Vagina (tissue), 2 donors: ENCODE measurements around the gene ZNF638.
"Not testable (repeated sequence)": the region's sequence is repeated elsewhere in the genome, so short reads cannot be mapped to it uniquely, and the experiment has no call there.

Source experiments
- CTCF ChIP-seq, 3 experiments: fragments of 450-650 bp in 2 of 3; fragments of 200-600 bp in 1 of 3; sonication (generic) in 1 of 3; IDR thresholded peaks; one replicate each; pipeline ENCODE4 v1.5.1; 2017 to 2019; ENCODE audit warnings: antibody characterized with exemption in 3 of 3, mild to moderate bottlenecking in 2 of 3, moderate library complexity in 2 of 3
- POLR2A ChIP-seq, 2 donors: fragments of 450-650 bp; IDR thresholded peaks; one replicate each; pipeline ENCODE4 v1.6.1; 2017; ENCODE audit warnings: antibody characterized with exemption in 2 of 2, mild to moderate bottlenecking in 2 of 2, moderate library complexity in 2 of 2
- POLR2AphosphoS5 ChIP-seq, 2 donors: sonication (generic); formaldehyde crosslinking; IDR thresholded peaks; one replicate each; pipeline ENCODE4 v1.9.0; 2017; ENCODE audit warnings: antibody characterized with exemption in 2 of 2, mild to moderate bottlenecking in 2 of 2, low read depth in 1 of 2; ENCODE audit not compliant: insufficient read depth in 1 of 2

- TF ChIP-seq POLR2AphosphoS5 (IDR thresholded peaks at IDR 0.05; ENCODE audit: insufficient read depth in 1 of 2, low read depth in 1 of 2); POLR2A (IDR thresholded peaks at IDR 0.05); CTCF (IDR thresholded peaks at IDR 0.05): not testable (repeated sequence)
Observed at GRCh38 chr2:71331331-71331580, 326 bp upstream of the ZNF638 start.
